Osteocyte (in vitro differentiated cells): ENCODE data around the gene PTGER2. TPM values are rescaled to one million over a fixed set of nuclear protein-coding genes. Genes with fewer than 3 reads are reported as not detected.
A peak's percentile ranks its signal among the peaks of the same experiment; 100 is the strongest.

ENCODE experiments used
- DNase-seq: peaks from one replicate; pipeline ENCODE4 v3.0.0; 2021; ENCODE audit warnings: mixed read lengths; ENCODE audit not compliant: unreplicated experiment; ENCODE audit errors: extremely low spot score
- H3K27ac Mint-ChIP-seq: one replicate; pipeline ENCODE4 v1.8.0; 2021; ENCODE audit warnings: mild to moderate bottlenecking, mixed read lengths; ENCODE audit not compliant: unreplicated experiment
- H3K27me3 Mint-ChIP-seq: one replicate; pipeline ENCODE4 v1.8.0; 2021; ENCODE audit warnings: mixed read lengths; ENCODE audit not compliant: unreplicated experiment
- H3K36me3 Mint-ChIP-seq: one replicate; pipeline ENCODE4 v1.8.0; 2021; ENCODE audit warnings: mixed read lengths; ENCODE audit not compliant: unreplicated experiment
- H3K4me1 Mint-ChIP-seq: one replicate; pipeline ENCODE4 v1.8.0; 2021; ENCODE audit warnings: mixed read lengths; ENCODE audit not compliant: unreplicated experiment
- H3K4me3 Mint-ChIP-seq: one replicate; pipeline ENCODE4 v1.8.0; 2021; ENCODE audit warnings: mild to moderate bottlenecking, moderate library complexity, mixed read lengths; ENCODE audit not compliant: unreplicated experiment
- H3K9me3 Mint-ChIP-seq: one replicate; pipeline ENCODE4 v1.8.0; 2021; ENCODE audit warnings: mixed read lengths; ENCODE audit not compliant: unreplicated experiment
- CTCF ChIP-seq: fragments of 200-600 bp; sonication (generic); IDR thresholded peaks from 2 replicates; pipeline ENCODE4 v1.5.0; 2021; ENCODE audit warnings: antibody characterized with exemption, mild to moderate bottlenecking, moderate library complexity
- total RNA-seq: library from RNA; stranded (reverse); gene quantifications from 2 replicates; pipeline ENCODE4 v1.2.1, GENCODE V29; 2021

PTGER2 gene
- total RNA-seq, 1 donor from 2014 or later: 2.1 TPM

DNA sequence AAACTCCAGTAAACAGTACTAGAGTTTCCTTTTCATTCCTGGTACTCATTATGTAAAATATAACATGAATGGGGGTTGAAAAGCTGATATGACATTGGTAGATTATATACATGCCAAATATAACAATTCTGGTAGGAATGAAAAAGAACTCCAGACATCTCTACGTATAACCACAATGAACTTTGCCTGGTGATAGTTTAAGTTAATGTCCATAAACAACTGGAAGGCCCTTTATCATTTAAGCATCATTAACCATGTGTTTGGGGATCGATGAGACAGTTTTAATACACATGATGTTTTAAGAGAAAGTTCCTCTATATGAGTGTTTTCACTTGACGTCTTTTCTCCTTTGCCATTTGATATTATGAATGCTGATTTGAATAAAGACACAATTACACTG lies 5.8 kb downstream of the PTGER2 start:
- no peak for DNase-seq
- H3K9me3 Mint-ChIP-seq: peaks cover 8% of the 10 kb centered on the region
- peaks cover under 1% of the 10 kb centered on the region for H3K27me3 Mint-ChIP-seq
- H3K27ac Mint-ChIP-seq: no peak overlapping the region
- no peak overlapping the region for H3K4me3 Mint-ChIP-seq
- H3K36me3 Mint-ChIP-seq: peaks cover 15% of the 10 kb centered on the region
- peaks cover 1% of the 10 kb centered on the region for H3K4me1 Mint-ChIP-seq
- no peak for TF ChIP-seq CTCF

- TF ChIP-seq CTCF: no peak
- Mint-ChIP-seq H3K4me1 (peaks cover 23% of the 10 kb centered on the region), H3K9me3 (peaks cover 8% of the 10 kb centered on the region), H3K36me3 (peaks cover 14% of the 10 kb centered on the region), H3K4me3 (no peak overlapping the region), H3K27ac (no peak overlapping the region), H3K27me3 (no peaks in the 10 kb centered on the region)
- DNase-seq: no peak
These were observed 11.0 kb downstream of the PTGER2 start for GRCh38 chr14:52325126-52325525.

- no peak overlapping the region for H3K4me3 Mint-ChIP-seq
- peaks cover 7% of the 10 kb centered on the region for H3K9me3 Mint-ChIP-seq
- DNase-seq: no peak
- no peak for TF ChIP-seq CTCF
- H3K36me3 Mint-ChIP-seq: peaks cover 12% of the 10 kb centered on the region
- H3K27ac Mint-ChIP-seq: no peak overlapping the region
- H3K27me3 Mint-ChIP-seq: no peaks in the 10 kb centered on the region
- peaks cover 23% of the 10 kb centered on the region for H3K4me1 Mint-ChIP-seq
These were observed 11.5 kb downstream of the PTGER2 start for GRCh38 chr14:52325630-52326029.

- Mint-ChIP-seq H3K4me3 (no peak overlapping the region), H3K9me3 (no peaks in the 10 kb centered on the region), H3K36me3 (peaks cover 5% of the 10 kb centered on the region), H3K4me1 (peaks cover 34% of the 10 kb centered on the region), H3K27me3 (no peaks in the 10 kb centered on the region), H3K27ac (peak overlapping the region; percentile 72)
- no peak for TF ChIP-seq CTCF
- no peak for DNase-seq
These were observed 13.5 kb downstream of the PTGER2 start for GRCh38 chr14:52327374-52328226.

DNA sequence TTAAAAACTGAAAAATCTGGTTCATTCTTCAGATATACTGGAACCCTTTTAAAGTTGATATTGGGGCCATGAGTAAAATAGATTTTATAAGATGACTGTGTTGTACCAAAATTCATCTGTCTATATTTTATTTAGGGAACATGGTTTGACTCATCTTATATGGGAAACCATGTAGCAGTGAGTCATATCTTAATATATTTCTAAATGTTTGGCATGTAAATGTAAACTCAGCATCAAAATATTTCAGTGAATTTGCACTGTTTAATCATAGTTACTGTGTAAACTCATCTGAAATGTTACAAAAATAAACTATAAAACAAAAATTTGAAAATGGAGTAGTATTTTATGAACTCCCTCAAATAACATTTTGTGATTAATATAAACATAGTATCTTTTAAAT lies 14.2 kb downstream of the PTGER2 start:
- peaks cover 39% of the 10 kb centered on the region for H3K4me1 Mint-ChIP-seq
- no peaks in the 10 kb centered on the region for H3K36me3 Mint-ChIP-seq
- peak overlapping the region; percentile 72 for H3K27ac Mint-ChIP-seq
- no peak overlapping the region for H3K4me3 Mint-ChIP-seq
- no peaks in the 10 kb centered on the region for H3K27me3 Mint-ChIP-seq
- no peak for TF ChIP-seq CTCF
- DNase-seq: no peak
- no peaks in the 10 kb centered on the region for H3K9me3 Mint-ChIP-seq
